ENCODE data around the gene MZT1. TPM values are rescaled to one million over a fixed set of nuclear protein-coding genes. Genes with fewer than 3 reads are reported as not detected.
A peak's percentile ranks its signal among the peaks of the same experiment; 100 is the strongest.
"Not testable (repeated sequence)": the region's sequence is repeated elsewhere in the genome, so short reads cannot be mapped to it uniquely, and the experiment has no call there.

The MZT1 gene
- total RNA-seq, 1 donor = 8.3 TPM

DNA sequence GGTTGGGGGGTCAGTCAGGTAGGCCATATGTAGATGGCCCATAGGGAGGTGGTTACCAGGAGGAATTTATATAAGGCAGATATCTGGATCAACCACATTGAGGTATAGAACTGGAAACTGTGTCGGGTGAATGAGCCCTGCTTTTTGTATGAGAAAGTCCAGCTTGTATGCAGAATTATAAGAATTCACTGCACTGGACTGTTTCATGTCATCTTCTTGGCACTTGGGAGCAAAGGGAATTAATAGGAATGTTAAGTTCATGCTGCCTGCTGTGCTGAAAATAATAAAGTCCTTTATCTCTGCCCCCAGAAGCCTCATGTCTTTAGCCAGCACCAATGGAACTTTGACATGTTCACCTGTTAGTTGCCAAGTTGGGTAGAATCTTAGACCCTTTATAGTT, 12.6 kb upstream of the MZT1 start:
- Histone ChIP-seq H3K4me2 (ENCODE audit: insufficient read depth, low read length) (no peak overlapping the region), H3K9me3 (ENCODE audit: low read depth, low read length) (no peaks in the 10 kb centered on the region), H3K27ac (ENCODE audit: low read depth, low read length) (no peak overlapping the region), H3K4me3 (ENCODE audit: insufficient read depth, low read length) (no peak overlapping the region), H3K4me1 (ENCODE audit: insufficient read depth, low read length) (no peaks in the 10 kb centered on the region), H2AFZ (ENCODE audit: low read length) (no peak overlapping the region), H3K27me3 (ENCODE audit: insufficient read depth, low read length) (no peaks in the 10 kb centered on the region), H3K36me3 (ENCODE audit: insufficient read depth, low read length) (peaks cover 30% of the 10 kb centered on the region), H4K20me1 (ENCODE audit: insufficient read depth, low read length) (no peaks in the 10 kb centered on the region), H3K79me2 (ENCODE audit: insufficient read depth, low read length) (peaks cover 21% of the 10 kb centered on the region)
- TF ChIP-seq CTCF (IDR thresholded peaks at IDR 0.05; ENCODE audit: extremely low read depth, low read depth, low read length) = no peak
- no peak for DNase-seq (ENCODE audit: insufficient read length, low spot score, missing footprints)

GRCh38 chr13:72737033-72737432, 9.6 kb upstream of the MZT1 start:
- no peaks in the 10 kb centered on the region for H3K27me3 ChIP-seq (ENCODE audit: insufficient read depth, low read length)
- no peak overlapping the region for H3K4me2 ChIP-seq (ENCODE audit: insufficient read depth, low read length)
- no peaks in the 10 kb centered on the region for H3K9me3 ChIP-seq (ENCODE audit: low read depth, low read length)
- no peak overlapping the region for H3K27ac ChIP-seq (ENCODE audit: low read depth, low read length)
- no peak for DNase-seq (ENCODE audit: insufficient read length, low spot score, missing footprints)
- no peaks in the 10 kb centered on the region for H4K20me1 ChIP-seq (ENCODE audit: insufficient read depth, low read length)
- peaks cover 30% of the 10 kb centered on the region for H3K79me2 ChIP-seq (ENCODE audit: insufficient read depth, low read length)
- TF ChIP-seq CTCF (IDR thresholded peaks at IDR 0.05; ENCODE audit: extremely low read depth, low read depth, low read length) = no peak
- no peak overlapping the region for H2AFZ ChIP-seq (ENCODE audit: low read length)
- no peak overlapping the region for H3K4me3 ChIP-seq (ENCODE audit: insufficient read depth, low read length)
- peaks cover 30% of the 10 kb centered on the region for H3K36me3 ChIP-seq (ENCODE audit: insufficient read depth, low read length)
- no peaks in the 10 kb centered on the region for H3K4me1 ChIP-seq (ENCODE audit: insufficient read depth, low read length)

DNA sequence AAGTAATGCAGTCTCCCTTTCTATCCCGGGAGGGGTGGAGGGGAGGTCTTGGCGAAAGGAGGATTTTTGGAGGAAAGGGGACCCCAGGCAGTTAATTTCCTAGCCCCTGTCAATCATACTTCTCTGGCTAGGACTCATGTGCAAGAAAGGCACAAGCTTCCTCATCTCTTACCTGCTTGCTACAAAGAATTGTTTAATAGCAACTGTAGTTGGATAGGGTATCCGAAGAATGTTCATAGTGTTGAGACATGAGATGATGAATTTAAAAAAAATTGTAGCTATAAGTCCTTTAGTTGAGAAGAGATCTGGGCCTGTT, 819 bp upstream of the MZT1 start:
- TF ChIP-seq CTCF (IDR thresholded peaks at IDR 0.05; ENCODE audit: extremely low read depth, low read depth, low read length) = no peak
- peaks cover 2% of the 10 kb centered on the region for H3K36me3 ChIP-seq (ENCODE audit: insufficient read depth, low read length)
- no peaks in the 10 kb centered on the region for H4K20me1 ChIP-seq (ENCODE audit: insufficient read depth, low read length)
- H3K27me3 ChIP-seq (ENCODE audit: insufficient read depth, low read length) = no peaks in the 10 kb centered on the region
- H3K27ac ChIP-seq (ENCODE audit: low read depth, low read length) = peak overlapping the region; percentile 38
- peaks cover 24% of the 10 kb centered on the region for H3K4me1 ChIP-seq (ENCODE audit: insufficient read depth, low read length)
- H3K4me3 ChIP-seq (ENCODE audit: insufficient read depth, low read length) = peak overlapping the region; percentile 84
- no peak for DNase-seq (ENCODE audit: insufficient read length, low spot score, missing footprints)
- H3K79me2 ChIP-seq (ENCODE audit: insufficient read depth, low read length) = peaks cover 81% of the 10 kb centered on the region
- H3K9me3 ChIP-seq (ENCODE audit: low read depth, low read length) = no peaks in the 10 kb centered on the region
- peak overlapping the region; percentile 94 for H2AFZ ChIP-seq (ENCODE audit: low read length)
- H3K4me2 ChIP-seq (ENCODE audit: insufficient read depth, low read length) = peak overlapping the region; percentile 97

- TF ChIP-seq CTCF (IDR thresholded peaks at IDR 0.05; ENCODE audit: extremely low read depth, low read depth, low read length) = no peak
- Histone ChIP-seq H3K4me1 (ENCODE audit: insufficient read depth, low read length) (peaks cover 24% of the 10 kb centered on the region), H2AFZ (ENCODE audit: low read length) (peak overlapping the region; percentile 91), H3K27me3 (ENCODE audit: insufficient read depth, low read length) (no peaks in the 10 kb centered on the region), H3K36me3 (ENCODE audit: insufficient read depth, low read length) (no peaks in the 10 kb centered on the region), H3K79me2 (ENCODE audit: insufficient read depth, low read length) (peaks cover 90% of the 10 kb centered on the region), H4K20me1 (ENCODE audit: insufficient read depth, low read length) (no peaks in the 10 kb centered on the region), H3K27ac (ENCODE audit: low read depth, low read length) (peak overlapping the region; percentile 50), H3K4me2 (ENCODE audit: insufficient read depth, low read length) (peak overlapping the region; percentile 97), H3K4me3 (ENCODE audit: insufficient read depth, low read length) (peak overlapping the region; percentile 84), H3K9me3 (ENCODE audit: low read depth, low read length) (no peaks in the 10 kb centered on the region)
- peak; percentile 60 for DNase-seq (ENCODE audit: insufficient read length, low spot score, missing footprints)
Measured at GRCh38 chr13:72726726-72727416, 558 bp downstream of the MZT1 start.

- not testable (repeated sequence) for H3K36me3 ChIP-seq (ENCODE audit: insufficient read depth, low read length); H2AFZ ChIP-seq (ENCODE audit: low read length); H4K20me1 ChIP-seq (ENCODE audit: insufficient read depth, low read length); H3K27me3 ChIP-seq (ENCODE audit: insufficient read depth, low read length); DNase-seq (ENCODE audit: insufficient read length, low spot score, missing footprints); H3K9me3 ChIP-seq (ENCODE audit: low read depth, low read length)
- Histone ChIP-seq H3K4me1 (ENCODE audit: insufficient read depth, low read length) (peaks cover 24% of the 10 kb centered on the region), H3K4me3 (ENCODE audit: insufficient read depth, low read length) (peak overlapping the region; percentile 84), H3K79me2 (ENCODE audit: insufficient read depth, low read length) (peaks cover 91% of the 10 kb centered on the region), H3K4me2 (ENCODE audit: insufficient read depth, low read length) (peak overlapping the region; percentile 97), H3K27ac (ENCODE audit: low read depth, low read length) (peak overlapping the region; percentile 50)
Measured at GRCh38 chr13:72726185-72726584, 1.2 kb downstream of the MZT1 start.
